Dermis blood vessel endothelial cell (primary cell): ENCODE data around the gene ARID4B. TPM values are rescaled to one million over a fixed set of nuclear protein-coding genes. Genes with fewer than 3 reads are reported as not detected.
A peak's percentile ranks its signal among the peaks of the same experiment; 100 is the strongest.
"Not testable (repeated sequence)": the region's sequence is repeated elsewhere in the genome, so short reads cannot be mapped to it uniquely, and the experiment has no call there.

ENCODE experiments used
- DNase-seq: peaks from one replicate; pipeline ENCODE4 v3.0.0; 2010
- total RNA-seq: library from RNA; depleted of rRNA; stranded (reverse); fragments of >200 nt; gene quantifications from 2 replicates; pipeline ENCODE4 v1.2.3, GENCODE V29; 2014

Gene ARID4B, protein sequence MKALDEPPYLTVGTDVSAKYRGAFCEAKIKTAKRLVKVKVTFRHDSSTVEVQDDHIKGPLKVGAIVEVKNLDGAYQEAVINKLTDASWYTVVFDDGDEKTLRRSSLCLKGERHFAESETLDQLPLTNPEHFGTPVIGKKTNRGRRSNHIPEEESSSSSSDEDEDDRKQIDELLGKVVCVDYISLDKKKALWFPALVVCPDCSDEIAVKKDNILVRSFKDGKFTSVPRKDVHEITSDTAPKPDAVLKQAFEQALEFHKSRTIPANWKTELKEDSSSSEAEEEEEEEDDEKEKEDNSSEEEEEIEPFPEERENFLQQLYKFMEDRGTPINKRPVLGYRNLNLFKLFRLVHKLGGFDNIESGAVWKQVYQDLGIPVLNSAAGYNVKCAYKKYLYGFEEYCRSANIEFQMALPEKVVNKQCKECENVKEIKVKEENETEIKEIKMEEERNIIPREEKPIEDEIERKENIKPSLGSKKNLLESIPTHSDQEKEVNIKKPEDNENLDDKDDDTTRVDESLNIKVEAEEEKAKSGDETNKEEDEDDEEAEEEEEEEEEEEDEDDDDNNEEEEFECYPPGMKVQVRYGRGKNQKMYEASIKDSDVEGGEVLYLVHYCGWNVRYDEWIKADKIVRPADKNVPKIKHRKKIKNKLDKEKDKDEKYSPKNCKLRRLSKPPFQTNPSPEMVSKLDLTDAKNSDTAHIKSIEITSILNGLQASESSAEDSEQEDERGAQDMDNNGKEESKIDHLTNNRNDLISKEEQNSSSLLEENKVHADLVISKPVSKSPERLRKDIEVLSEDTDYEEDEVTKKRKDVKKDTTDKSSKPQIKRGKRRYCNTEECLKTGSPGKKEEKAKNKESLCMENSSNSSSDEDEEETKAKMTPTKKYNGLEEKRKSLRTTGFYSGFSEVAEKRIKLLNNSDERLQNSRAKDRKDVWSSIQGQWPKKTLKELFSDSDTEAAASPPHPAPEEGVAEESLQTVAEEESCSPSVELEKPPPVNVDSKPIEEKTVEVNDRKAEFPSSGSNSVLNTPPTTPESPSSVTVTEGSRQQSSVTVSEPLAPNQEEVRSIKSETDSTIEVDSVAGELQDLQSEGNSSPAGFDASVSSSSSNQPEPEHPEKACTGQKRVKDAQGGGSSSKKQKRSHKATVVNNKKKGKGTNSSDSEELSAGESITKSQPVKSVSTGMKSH (N-terminal part only)
- 62.0 and 67.9 TPM in 2 replicates for total RNA-seq

DNA sequence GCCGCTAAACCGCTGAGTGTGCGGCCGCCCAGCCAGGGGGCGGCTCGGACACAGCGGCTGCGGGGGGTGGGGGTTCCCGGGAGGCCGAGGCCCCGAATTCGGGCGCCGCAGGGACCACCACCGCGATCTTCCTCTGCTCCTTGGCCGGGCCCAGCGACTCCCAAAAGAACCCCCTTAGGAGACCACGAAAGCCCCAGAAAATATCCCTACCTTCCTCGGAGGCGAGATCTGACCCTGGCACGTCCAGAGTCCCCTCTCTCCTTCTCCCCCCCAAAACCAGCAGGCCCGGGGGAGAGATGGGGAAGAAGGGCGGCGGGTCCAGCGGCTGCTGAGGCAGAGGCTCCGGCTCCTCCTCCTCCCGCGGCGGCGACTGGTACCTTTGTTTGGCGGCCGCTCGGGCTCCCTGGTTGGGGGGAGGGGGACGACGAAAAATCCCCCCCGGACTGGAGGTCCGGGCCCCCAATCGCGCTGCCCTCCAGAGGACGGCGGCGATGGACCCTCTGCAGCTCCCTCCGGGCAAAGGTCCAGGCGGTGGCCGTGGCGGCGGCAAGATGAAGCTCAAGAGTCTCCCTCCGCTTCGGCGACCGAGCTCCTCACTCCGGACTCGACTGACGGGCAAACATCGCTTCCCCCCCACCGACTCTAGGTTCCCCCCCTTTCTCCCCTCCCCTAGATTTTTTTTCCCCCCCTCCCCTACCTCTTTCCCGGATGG is at the start of gene ARID4B:
Gene ARID4B, minus strand, starts transcription at position 621 of the 712 bp plus-strand sequence. CDS start 1,260 bp downstream, outside the sequence.
- no peak for DNase-seq

DNA sequence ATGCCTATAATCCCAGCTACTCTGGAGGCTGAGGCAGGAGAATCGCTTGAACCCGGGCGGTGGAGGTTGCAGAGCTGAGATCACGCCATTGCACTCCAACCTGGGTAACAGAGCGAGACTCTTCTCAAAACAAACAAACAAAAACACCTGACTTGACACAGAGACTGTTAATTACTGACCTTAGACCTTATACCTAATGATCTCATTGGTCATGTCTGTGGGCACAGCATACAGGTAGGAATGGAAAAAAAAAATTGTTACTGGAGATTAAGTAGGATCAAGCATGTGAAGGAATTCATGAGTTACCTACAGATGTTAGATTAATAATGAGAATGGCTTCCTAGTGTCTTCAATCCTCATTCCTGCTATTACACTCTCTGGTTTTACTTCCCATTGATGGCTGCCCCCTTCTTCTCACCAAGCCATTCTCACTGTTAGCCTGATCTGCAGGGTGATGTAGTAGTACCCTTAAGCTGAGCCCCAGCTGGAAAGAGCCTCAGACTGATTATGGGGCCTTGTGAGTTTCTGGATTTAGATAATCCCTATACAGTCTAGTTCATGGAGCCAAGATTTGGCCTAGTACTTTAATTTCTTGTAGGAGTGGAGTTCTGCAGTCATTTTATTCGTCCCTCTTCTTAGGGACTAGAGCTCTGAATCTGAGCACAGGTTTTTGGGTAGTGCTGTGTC is 48.1 kb upstream of the ARID4B start:
- DNase-seq, result no peak

DNA sequence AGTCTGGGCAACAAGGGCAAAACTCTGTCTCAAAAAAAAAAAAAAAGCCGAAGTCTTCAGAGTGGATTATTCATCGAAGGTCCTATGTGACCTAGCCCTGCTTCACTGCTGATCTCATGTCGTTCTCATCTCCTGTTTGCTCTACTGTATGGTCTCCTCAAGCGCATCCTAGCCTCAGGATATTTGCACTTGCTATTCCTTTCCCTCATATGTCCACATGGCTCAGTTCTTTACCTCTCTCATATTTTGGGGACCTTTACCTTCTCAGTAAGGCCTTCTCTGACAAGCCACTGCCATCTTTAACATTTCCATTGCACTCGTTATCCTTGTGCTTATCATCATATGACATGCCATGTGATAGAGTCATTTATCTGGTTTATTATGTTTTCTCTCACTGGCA is 41.8 kb upstream of the ARID4B start:
- DNase-seq, result no peak

DNA sequence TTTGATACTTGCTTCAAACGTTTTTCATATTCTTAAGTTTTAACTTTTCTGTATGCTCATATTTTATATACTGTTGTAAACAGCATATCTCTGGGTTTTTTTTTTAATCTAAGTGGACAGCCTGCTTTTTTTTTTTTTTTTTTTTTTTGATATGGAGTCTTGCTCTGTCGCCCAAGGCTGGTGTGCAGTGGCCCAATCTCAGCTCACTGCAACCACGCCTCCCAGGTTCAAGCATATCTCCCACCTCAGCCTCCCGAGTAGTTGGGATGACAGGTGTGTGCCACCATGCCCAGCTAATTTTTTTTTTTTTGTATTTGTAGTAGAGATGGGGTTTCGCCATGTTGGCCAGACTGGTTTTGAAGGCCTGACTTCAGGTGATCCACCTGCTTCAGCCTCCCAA is 40.4 kb upstream of the ARID4B start:
- DNase-seq, result no peak

DNA sequence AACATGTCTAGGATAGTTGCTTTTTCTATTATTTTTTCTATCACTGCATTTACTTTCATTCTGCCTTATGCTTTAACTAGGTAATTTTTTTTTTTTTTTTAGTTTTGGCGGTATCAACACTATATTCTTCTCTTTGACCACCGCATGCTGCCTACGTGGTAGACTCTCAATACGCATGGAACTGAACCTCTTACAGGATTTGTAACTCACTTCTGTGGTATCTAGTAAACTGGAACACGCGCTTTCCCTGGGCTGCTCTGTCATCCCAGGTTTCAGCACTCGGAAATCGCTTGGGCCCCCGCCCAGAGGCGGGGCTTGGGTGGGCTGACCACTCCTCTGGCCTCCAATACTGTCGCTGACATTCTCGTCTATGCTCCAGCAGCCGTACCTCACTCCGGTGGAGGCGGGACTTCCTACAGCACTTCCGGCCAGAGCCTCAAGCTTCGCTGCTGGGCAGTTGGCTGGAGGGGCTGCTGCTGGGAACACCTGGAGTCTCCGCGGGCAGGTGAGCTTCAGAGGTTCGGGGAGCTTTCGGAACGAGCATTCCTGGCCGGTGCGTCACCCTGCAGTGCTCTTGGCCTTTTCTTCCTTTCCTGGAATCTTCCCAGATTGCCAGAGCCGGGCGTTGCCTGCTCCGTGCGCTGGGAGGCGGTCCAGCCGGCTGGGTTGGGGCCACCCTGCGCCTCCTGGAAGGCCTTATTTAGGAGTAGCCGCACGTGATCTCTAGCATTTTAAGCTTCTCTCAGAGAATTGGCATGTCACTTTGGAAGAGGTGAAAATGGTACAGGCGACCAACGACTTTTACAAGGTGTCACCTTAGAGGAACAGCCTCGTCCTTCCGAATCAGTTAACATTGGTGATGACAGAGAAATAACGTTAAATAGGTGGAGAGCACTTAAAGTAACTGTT is 39.3 kb upstream of the ARID4B start, which contains the start of gene TBCE:
Gene TBCE, plus strand, starts transcription at position 428 of the 909 bp plus-strand sequence. CDS start 12,623 bp downstream, outside the sequence.
- peak; percentile 98 for DNase-seq

DNA sequence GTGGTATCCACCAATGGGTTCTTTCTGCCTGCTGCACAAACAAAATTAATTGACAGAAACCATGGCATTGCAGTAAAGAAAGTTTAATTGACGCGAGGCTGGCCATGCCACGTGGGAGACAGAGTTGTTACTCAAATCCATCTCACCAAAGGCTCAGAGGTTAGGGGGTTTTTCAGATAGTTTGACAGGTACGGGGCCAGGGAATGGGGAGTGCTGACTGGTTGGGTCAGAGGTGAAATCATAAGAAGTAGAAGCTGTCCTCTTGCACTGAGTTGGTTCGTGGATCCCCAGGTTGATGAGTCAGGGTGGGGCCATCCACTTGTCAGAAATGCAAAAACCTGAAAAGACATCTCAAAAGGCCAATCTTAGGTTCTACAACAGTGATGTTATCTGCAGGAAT is 38.3 kb upstream of the ARID4B start:
- no peak for DNase-seq

DNA sequence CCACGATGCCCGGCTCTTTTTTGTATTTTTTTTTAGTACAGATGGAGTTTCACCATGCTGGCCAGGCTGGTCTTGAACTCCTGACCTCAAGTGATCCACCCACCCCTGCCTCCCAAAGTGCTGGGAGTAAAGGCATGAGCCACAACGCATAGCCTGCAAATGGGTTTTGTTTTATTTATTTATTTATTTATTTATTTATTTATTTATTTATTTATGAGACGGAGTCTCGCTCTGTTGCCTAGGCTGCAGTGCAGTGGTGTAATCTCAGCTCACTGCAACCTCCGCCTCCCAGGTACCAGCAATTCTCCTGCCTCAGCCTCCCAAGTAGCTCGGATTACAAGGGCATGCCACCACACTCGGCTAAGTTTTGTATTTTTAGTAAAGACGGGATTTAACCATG is 36.2 kb upstream of the ARID4B start:
- not testable (repeated sequence) for DNase-seq

DNA sequence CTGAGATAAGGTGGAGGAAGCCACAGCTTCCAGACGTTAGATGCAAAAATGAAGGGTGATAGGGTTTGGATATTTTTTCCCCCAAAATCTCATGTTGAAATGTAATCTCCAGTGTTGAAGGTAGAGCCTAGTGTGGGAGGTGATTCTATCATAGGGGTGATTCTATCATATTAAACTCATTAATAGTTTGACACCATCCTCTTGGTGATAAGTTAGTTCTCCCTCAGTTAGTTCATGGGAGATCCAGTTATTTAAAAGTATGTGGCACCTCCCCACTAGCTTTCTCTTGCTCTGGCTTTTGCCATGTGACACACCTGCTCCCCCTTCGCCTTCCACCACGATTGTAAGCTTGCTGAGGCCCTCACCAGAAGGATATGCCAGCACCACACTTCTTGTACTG is 30.9 kb upstream of the ARID4B start:
- DNase-seq, result no peak

DNA sequence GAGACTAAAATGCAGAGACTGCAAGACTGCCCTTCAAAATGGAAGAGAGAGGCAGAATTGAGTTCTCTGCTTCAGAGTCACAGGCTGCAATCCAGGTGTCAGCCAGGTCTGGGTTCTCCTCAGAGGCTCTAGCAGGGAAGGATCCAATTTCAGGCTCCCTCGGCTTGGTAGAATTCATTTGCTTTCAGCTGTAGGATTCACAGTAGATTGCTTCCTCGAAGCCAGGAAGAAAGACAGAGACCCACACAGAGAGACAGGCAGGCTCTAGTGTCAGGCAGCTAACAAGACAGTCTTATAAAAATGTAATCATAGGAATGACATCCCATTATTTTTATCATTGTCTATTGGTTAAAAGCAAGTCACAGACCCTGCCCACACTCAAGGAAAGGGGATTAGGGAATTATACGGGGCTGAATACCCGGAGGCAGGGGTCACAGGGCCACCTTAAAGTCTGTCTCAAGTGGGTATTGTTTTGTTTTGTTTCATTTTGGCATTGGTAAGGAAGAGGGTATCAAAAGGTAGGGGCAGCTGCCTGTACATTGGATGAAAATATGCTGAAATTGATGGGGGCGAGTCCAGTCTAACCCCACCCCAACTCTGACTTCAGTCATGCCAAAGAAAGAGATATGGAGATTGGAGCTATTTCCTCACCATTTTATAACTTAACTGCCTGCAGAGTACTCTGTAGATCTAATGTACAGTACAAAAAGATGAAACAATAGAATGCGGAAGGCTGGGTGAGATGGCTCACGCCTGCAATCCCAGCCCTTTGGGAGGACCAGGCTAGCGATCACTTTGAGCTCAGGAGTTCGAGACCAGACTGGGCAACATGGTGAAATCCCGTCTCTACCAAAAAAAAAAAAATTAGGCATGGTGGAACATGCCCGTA is 29.8 kb upstream of the ARID4B start:
- DNase-seq, result no peak

DNA sequence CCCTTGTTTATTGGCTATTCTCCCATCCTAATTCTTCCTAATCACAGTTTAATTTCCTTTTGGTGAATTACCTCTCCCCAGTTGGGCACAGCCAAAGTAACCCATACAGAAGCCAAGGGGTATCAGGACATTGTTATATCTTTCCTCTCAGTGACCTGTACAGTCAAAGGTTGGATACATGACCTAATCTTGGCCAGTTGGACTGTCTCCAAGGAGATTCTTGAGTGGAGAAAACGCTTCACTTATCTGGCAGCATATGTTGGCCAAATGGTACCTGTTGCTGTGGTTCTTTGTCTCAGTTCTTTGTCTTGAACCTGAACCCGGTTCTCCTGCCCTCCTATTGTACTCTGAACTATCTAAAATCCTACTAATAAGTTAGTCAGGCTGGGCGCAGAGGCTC is 23.9 kb upstream of the ARID4B start:
- DNase-seq, result no peak

DNA sequence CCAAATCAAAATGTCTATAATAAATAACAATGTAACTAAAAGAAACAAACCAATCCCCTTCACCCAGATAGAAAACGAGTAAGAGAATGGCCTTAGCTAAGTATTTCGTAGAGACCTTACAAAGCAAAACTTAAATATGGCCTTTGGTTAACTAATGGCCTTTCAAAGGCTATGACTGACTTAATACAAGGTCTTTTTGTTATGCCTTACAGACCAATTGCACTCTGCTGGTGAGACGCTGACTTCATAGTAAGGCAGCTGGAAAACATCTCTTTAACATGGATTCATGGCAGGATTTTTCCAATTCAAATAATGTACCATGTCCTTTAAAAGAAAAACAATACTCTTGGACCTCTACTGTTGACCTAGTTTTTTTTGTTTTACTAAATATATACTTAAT is 23.5 kb upstream of the ARID4B start:
- DNase-seq, result no peak

DNA sequence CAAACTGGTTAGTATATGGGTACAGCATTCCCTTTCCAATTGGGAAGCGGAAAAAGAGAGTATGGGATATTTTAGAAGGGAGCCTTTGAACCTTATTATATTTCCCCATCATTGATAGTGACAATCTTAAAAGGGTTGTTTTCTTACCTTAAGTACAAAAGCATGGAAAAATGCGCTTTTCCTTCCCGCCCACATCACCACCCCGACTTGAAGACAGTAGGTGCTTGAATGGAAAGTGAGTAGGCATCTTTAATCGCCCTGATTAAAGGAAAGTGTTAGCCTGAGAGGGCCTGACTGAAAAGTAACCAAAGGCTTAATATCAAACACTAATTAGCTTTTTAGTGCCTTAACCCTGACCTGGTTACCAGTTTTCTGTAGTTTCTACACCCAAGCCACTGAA is 15.7 kb upstream of the ARID4B start:
- DNase-seq, result no peak

DNA sequence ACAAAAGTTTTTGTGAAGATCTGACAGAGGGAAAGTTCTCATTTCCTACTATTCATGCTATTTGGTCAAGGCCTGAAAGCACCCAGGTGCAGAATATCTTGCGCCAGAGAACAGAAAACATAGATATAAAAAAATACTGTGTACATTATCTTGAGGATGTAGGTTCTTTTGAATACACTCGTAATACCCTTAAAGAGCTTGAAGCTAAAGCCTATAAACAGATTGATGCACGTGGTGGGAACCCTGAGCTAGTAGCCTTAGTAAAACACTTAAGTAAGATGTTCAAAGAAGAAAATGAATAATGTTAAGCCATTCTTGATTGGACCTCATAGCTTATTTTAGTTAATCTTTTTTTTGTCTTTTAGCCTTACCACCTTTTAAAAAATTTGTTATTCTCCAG is 14.5 kb upstream of the ARID4B start:
- DNase-seq, result no peak

DNA sequence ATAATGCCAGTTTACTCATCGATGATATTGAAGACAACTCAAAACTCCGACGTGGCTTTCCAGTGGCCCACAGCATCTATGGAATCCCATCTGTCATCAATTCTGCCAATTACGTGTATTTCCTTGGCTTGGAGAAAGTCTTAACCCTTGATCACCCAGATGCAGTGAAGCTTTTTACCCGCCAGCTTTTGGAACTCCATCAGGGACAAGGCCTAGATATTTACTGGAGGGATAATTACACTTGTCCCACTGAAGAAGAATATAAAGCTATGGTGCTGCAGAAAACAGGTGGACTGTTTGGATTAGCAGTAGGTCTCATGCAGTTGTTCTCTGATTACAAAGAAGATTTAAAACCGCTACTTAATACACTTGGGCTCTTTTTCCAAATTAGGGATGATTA is 14.1 kb upstream of the ARID4B start:
- DNase-seq, result no peak

DNA sequence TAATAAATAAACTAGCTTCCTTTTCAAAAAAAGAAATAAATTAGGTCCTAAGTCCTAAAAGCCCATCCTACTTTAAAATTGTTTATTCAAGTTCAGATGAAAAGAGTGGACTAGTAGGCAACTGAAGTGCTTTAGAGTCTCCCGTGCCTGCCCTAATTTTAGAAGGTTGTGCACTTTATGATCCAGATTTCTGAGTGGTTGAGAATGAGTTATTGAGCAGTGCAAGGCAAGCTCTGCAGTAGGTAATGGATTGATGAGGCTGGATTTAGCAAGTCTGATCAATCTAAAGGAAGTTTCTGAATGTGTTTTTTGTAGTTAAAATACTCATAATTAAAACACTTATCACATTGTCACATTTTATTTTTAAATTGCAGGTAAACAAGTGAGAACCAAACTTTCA is 13.4 kb upstream of the ARID4B start:
- DNase-seq, result no peak

DNA sequence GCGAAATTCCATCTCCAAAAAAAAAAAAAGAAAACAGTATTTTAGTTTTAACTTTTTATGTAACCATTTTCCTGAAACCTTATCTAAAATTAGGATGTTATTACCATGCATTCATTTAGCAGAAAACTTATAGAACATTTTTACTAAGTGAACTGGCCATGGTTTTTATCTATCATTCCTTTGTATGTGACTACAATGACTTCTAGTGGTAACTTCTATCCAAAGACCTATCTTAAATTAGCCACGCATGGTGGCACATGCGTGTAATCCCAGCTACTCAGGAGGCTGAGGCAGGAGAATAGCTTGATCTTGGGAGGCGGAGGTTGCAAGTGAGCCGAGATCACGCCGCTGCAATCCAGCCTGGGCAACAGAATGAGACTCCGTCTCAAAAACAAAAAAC is 11.8 kb upstream of the ARID4B start:
- DNase-seq, result no peak

DNA sequence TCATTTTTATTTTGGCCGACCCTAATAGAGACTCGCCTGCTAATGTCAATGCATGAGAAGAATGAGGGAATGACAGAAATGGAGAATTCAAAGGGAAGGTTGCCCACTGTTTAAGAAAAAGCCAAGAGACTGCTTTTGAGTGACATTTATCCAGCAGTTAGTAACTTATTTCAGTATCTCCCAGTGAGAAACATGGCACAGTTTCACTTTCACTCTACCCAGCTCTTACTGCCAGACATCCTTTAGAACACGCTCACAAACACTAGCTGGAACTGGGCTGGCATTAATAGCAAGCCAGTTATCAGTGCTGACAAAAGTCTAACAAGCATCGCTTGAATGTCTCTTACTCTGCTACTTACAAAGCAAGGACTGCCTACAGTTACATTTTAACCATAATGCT is 8.9 kb upstream of the ARID4B start:
- peak; percentile 21 for DNase-seq

DNA sequence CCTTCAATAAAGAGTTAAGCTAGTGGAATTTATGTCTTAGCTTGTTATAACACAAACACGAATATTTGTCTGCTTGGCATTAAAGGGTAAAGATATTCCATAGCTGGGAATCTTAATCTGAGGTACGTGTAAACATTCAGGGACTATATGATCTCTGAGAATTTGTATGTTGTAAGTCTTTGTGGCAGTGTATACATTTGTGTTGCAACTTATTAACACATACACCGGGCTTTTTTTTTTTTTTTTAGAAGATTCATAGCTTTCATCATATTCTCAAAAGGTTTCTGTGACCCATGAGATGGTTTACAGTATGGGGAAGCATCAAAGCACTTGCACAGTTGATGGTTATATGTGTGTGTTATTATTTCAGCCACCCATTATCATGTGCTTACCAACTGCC is 3.4 kb upstream of the ARID4B start:
- no peak for DNase-seq

DNA sequence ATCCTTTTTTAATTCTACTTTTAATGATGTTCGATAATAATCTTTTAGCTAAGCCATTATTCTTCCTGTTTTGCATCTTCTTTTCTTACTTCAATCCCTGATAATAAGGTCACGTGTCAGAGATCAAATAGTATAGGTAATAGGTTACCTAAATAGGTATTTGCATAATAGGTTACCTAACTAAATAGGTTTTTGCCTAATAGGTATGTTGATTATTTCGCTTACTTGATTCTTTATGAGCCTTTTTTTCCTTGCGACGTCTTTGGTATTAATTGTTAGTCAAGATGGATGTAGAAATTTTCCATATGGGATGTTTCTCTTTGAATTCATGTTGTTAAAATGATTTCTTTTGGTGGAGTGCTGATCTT is 2.9 kb upstream of the ARID4B start:
- no peak for DNase-seq
